WTC11 (cell line): ENCODE results near the gene NAA16. TPM values are rescaled to one million over a fixed set of nuclear protein-coding genes. Genes with fewer than 3 reads are reported as not detected.

ENCODE experiments used
- ATAC-seq: fragments of 200-7000 bp; cut with Tn5 transposase; 2 replicates; pipeline ENCODE4 v1.10.0; 2021; ENCODE audit warnings: mild to moderate bottlenecking, moderate library complexity
- CTCF ChIA-PET: fragments of 300-600 bp; sonication (Branson Sonifier 250); formaldehyde crosslinking; loops from one replicate; lab custom pipeline; 2021; ENCODE audit warnings: antibody characterized with exemption; lab: Charles Lee
- POLR2A ChIA-PET: fragments of 350-600 bp; sonication (Branson Sonifier 250); formaldehyde crosslinking; loops from one replicate; lab custom pipeline; 2021; ENCODE audit warnings: antibody characterized with exemption; lab: Charles Lee
- DNase-seq: peaks from one replicate; pipeline ENCODE4 v3.0.0; 2021; ENCODE audit warnings: low spot score
- H3K27ac Mint-ChIP-seq: 2 replicates; pipeline ENCODE4 v1.8.0; 2021; ENCODE audit warnings: mixed read lengths
- H3K27me3 Mint-ChIP-seq: 2 replicates; pipeline ENCODE4 v1.8.0; 2021; ENCODE audit warnings: low read depth, mild to moderate bottlenecking, moderate library complexity, mixed read lengths
- H3K36me3 Mint-ChIP-seq: 2 replicates; pipeline ENCODE4 v1.8.0; 2021; ENCODE audit warnings: mixed read lengths
- H3K4me1 Mint-ChIP-seq: 2 replicates; pipeline ENCODE4 v1.8.0; 2022; ENCODE audit warnings: mixed read lengths
- H3K4me3 Mint-ChIP-seq: 2 replicates; pipeline ENCODE4 v1.8.0; 2021; ENCODE audit warnings: mild to moderate bottlenecking, moderate library complexity, mixed read lengths
- H3K9me3 Mint-ChIP-seq: 2 replicates; pipeline ENCODE4 v1.8.0; 2021; ENCODE audit warnings: mixed read lengths
- ATF6 ChIP-seq: sonication (generic); formaldehyde crosslinking; IDR thresholded peaks from 2 replicates; pipeline ENCODE4 v1.8.1; 2023; ENCODE audit warnings: mild to moderate bottlenecking, missing genetic modification reagents
- CBFB ChIP-seq: sonication (generic); formaldehyde crosslinking; IDR thresholded peaks from 2 replicates; pipeline ENCODE4 v1.8.1; 2022; ENCODE audit warnings: mild to moderate bottlenecking, low read depth, missing genetic modification reagents
- E2F4 ChIP-seq: sonication (generic); formaldehyde crosslinking; IDR thresholded peaks from 2 replicates; pipeline ENCODE4 v1.8.1; 2022; ENCODE audit warnings: low read depth, mild to moderate bottlenecking, moderate library complexity, missing genetic modification reagents, borderline replicate concordance
- ETV6 ChIP-seq: sonication (generic); formaldehyde crosslinking; IDR thresholded peaks from 2 replicates; pipeline ENCODE4 v1.8.1; 2022; ENCODE audit warnings: mild to moderate bottlenecking, missing genetic modification reagents
- GTF2I ChIP-seq: fragments of 250-450 bp; sonication (Bioruptor Pico); conservative IDR thresholded peaks from 2 replicates; pipeline ENCODE4 v1.4.0; 2021; ENCODE audit warnings: mild to moderate bottlenecking
- MXD4 ChIP-seq: fragments of 250-450 bp; sonication (Bioruptor Pico); IDR thresholded peaks from 2 replicates; pipeline ENCODE4 v1.8.0; 2021; ENCODE audit warnings: mild to moderate bottlenecking, moderate library complexity, borderline replicate concordance
- NFATC4 ChIP-seq: fragments of 250-450 bp; sonication (Bioruptor Pico); IDR thresholded peaks from 2 replicates; pipeline ENCODE4 v1.9.0; 2021; ENCODE audit warnings: mild to moderate bottlenecking
- PRRX2 ChIP-seq: fragments of 250-450 bp; sonication (Bioruptor Pico); IDR thresholded peaks from 2 replicates; pipeline ENCODE4 v1.8.0; 2021; ENCODE audit warnings: mild to moderate bottlenecking
- SMAD4 ChIP-seq: sonication (generic); formaldehyde crosslinking; IDR thresholded peaks from 2 replicates; pipeline ENCODE4 v1.8.0; 2022; ENCODE audit warnings: mild to moderate bottlenecking, missing genetic modification reagents
- STAT6 ChIP-seq: sonication (generic); formaldehyde crosslinking; conservative IDR thresholded peaks from 2 replicates; pipeline ENCODE4 v1.8.1; 2023; ENCODE audit warnings: mild to moderate bottlenecking, low read depth, missing genetic modification reagents, moderate library complexity
- ZNF532 ChIP-seq: fragments of 250-450 bp; sonication (Bioruptor Pico); IDR thresholded peaks from 2 replicates; pipeline ENCODE4 v1.9.0; 2021; ENCODE audit warnings: mild to moderate bottlenecking, borderline replicate concordance
- total RNA-seq: library from RNA; stranded (reverse); gene quantifications from 3 replicates; pipeline ENCODE4 v1.2.3, GENCODE V29; 2021
- TF ChIP-seq, protein P1 (sequence below): fragments of 250-450 bp; sonication (Bioruptor Pico); IDR thresholded peaks from 2 replicates; pipeline ENCODE4 v1.9.0; 2021; ENCODE audit warnings: moderate library complexity, mild to moderate bottlenecking, inconsistent platforms, borderline replicate concordance

NAA16 gene
- total RNA-seq, 1 experiment from 2014 or later = 32.5 TPM

- TF ChIP-seq ZNF532 (CRISPR knock-in tag) (no peak), NFATC4 (CRISPR knock-in tag) (no peak), ETV6 (CRISPR knock-in tag) (no peak), MXD4 (CRISPR knock-in tag) (no peak), SMAD4 (CRISPR knock-in tag) (no peak), CBFB (CRISPR knock-in tag) (no peak), E2F4 (CRISPR knock-in tag) (no peak), STAT6 (CRISPR knock-in tag) (no peak), PRRX2 (CRISPR knock-in tag) (no peak), GTF2I (no peak)
- TF ChIP-seq, protein P1, sequence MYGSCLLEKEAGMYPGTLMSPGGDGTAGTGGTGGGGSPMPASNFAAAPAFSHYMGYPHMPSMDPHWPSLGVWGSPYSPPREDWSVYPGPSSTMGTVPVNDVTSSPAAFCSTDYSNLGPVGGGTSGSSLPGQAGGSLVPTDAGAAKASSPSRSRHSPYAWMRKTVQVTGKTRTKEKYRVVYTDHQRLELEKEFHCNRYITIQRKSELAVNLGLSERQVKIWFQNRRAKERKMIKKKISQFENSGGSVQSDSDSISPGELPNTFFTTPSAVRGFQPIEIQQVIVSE (CRISPR knock-in tag) = no peak
Observed at GRCh38 chr13:41306271-41307145, 4.6 kb upstream of the NAA16 start (continued).

DNA sequence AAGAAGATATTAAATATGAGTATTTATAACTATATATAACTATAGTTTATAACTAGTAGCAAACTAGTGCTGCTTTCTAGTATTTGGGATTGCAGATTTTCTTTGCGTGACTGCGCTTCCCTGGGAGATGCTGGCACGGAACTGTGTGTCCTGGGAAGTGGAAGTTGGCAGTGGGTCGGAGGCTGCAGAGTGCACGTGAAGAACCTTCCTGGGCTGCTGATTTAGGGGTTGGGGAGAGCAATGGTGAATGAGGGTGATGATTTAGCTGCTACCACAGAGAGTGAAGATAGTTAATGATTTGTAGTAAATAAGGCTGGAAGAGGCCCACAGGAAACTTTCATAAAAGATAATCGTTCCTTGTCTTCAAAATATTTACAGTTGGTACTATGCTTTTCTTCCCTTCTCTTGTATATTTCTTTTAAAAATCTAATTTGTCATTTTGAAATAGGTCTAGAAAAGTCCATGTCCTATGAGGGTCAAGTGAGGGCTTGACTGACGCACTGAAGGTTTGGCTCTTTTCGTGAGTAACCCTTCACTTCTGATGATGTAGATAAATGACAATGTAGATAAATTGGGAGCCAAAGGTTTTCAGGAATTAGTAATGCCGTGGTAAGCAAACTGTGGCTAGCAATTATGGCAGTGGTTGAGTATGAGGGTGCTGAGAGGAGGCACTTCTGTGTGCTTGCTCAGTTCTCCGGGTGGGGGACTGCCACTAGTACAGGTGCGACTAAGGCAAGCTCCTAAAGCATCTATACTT lies 3.0 kb upstream of the NAA16 start:
- H3K27ac Mint-ChIP-seq = no peak overlapping the region
- H3K9me3 Mint-ChIP-seq = no peaks in the 10 kb centered on the region
- CTCF ChIA-PET = no interaction called here
- DNase-seq = no peak
- POLR2A ChIA-PET = no interaction called here
- H3K4me3 Mint-ChIP-seq = no peak overlapping the region
- H3K36me3 Mint-ChIP-seq = no peaks in the 10 kb centered on the region
- no peaks in the 10 kb centered on the region for H3K27me3 Mint-ChIP-seq
- no peak for TF ChIP-seq ATF6 (CRISPR knock-in tag)
- no peak for ATAC-seq
- H3K4me1 Mint-ChIP-seq = peaks cover 13% of the 10 kb centered on the region
